Measurements from ENCODE around the gene PFKL. TPM values are rescaled to one million over a fixed set of nuclear protein-coding genes. Genes with fewer than 3 reads are reported as not detected.

Gene PFKL
- total RNA-seq, 1 experiment from 2014 or later, result 90.2 TPM

GRCh38 chr21:44272284-44272858, 27.5 kb upstream of the PFKL start:
- ChIA-PET CTCF (no interaction called here), POLR2A (no interaction called here)

GRCh38 chr21:44273046-44273445, 26.8 kb upstream of the PFKL start:
- H3K27me3 Mint-ChIP-seq (ENCODE audit: insufficient read depth, unreplicated experiment), result peaks cover 34% of the 10 kb centered on the region
- TF ChIP-seq CTCF (IDR thresholded peaks at IDR 0.05; ENCODE audit: unreplicated experiment), result no peak
- no peak overlapping the region for H3K4me3 Mint-ChIP-seq (ENCODE audit: unreplicated experiment)
- POLR2A ChIA-PET, result no interaction called here
- no peaks in the 10 kb centered on the region for H3K9me3 Mint-ChIP-seq (ENCODE audit: unreplicated experiment)
- DNase-seq (ENCODE audit: unreplicated experiment), result no peak
- no peaks in the 10 kb centered on the region for H3K36me3 Mint-ChIP-seq (ENCODE audit: insufficient read depth, unreplicated experiment)
- no peaks in the 10 kb centered on the region for H3K4me1 Mint-ChIP-seq (ENCODE audit: insufficient read depth, unreplicated experiment)
- intact Hi-C loops (cut with micrococcal nuclease), result no loop called here
- H3K27ac Mint-ChIP-seq (ENCODE audit: low read depth, unreplicated experiment), result no peak overlapping the region
- CTCF ChIA-PET, result no interaction called here
- BruUV-seq (replicated peaks), result no TSS peak

More at GRCh38 chr21:44272284-44272858, 27.5 kb upstream of the PFKL start:
- TF ChIP-seq CTCF (IDR thresholded peaks at IDR 0.05; ENCODE audit: unreplicated experiment), result no peak
- no peak overlapping the region for H3K27ac Mint-ChIP-seq (ENCODE audit: low read depth, unreplicated experiment)
- H3K4me1 Mint-ChIP-seq (ENCODE audit: insufficient read depth, unreplicated experiment), result no peaks in the 10 kb centered on the region
- BruUV-seq (replicated peaks), result no TSS peak
- peaks cover 31% of the 10 kb centered on the region for H3K27me3 Mint-ChIP-seq (ENCODE audit: insufficient read depth, unreplicated experiment)
- H3K4me3 Mint-ChIP-seq (ENCODE audit: unreplicated experiment), result no peak overlapping the region
- intact Hi-C loops (cut with micrococcal nuclease), result no loop called here
- H3K9me3 Mint-ChIP-seq (ENCODE audit: unreplicated experiment), result no peaks in the 10 kb centered on the region
- DNase-seq (ENCODE audit: unreplicated experiment), result no peak
- H3K36me3 Mint-ChIP-seq (ENCODE audit: insufficient read depth, unreplicated experiment), result no peaks in the 10 kb centered on the region

GRCh38 chr21:44275041-44275440, 24.8 kb upstream of the PFKL start:
- Mint-ChIP-seq H3K4me1 (ENCODE audit: insufficient read depth, unreplicated experiment) (no peaks in the 10 kb centered on the region), H3K4me3 (ENCODE audit: unreplicated experiment) (no peak overlapping the region), H3K36me3 (ENCODE audit: insufficient read depth, unreplicated experiment) (no peaks in the 10 kb centered on the region), H3K27ac (ENCODE audit: low read depth, unreplicated experiment) (no peak overlapping the region), H3K9me3 (ENCODE audit: unreplicated experiment) (no peaks in the 10 kb centered on the region), H3K27me3 (ENCODE audit: insufficient read depth, unreplicated experiment) (peaks cover 40% of the 10 kb centered on the region)
- ChIA-PET CTCF (no interaction called here), POLR2A (no interaction called here)
- no TSS peak for BruUV-seq (replicated peaks)
- no peak for TF ChIP-seq CTCF (IDR thresholded peaks at IDR 0.05; ENCODE audit: unreplicated experiment)
- DNase-seq (ENCODE audit: unreplicated experiment), result no peak
- intact Hi-C loops (cut with micrococcal nuclease), result no loop called here

GRCh38 chr21:44279354-44280260, 20.2 kb upstream of the PFKL start:
- Mint-ChIP-seq H3K9me3 (ENCODE audit: unreplicated experiment) (no peaks in the 10 kb centered on the region), H3K27me3 (ENCODE audit: insufficient read depth, unreplicated experiment) (peaks cover 23% of the 10 kb centered on the region), H3K27ac (ENCODE audit: low read depth, unreplicated experiment) (no peak overlapping the region), H3K4me3 (ENCODE audit: unreplicated experiment) (no peak overlapping the region), H3K36me3 (ENCODE audit: insufficient read depth, unreplicated experiment) (no peaks in the 10 kb centered on the region), H3K4me1 (ENCODE audit: insufficient read depth, unreplicated experiment) (no peaks in the 10 kb centered on the region)
- POLR2A ChIA-PET, result no interaction called here
- intact Hi-C loops (cut with micrococcal nuclease), result no loop called here
- CTCF ChIA-PET, result no interaction called here
- no TSS peak for BruUV-seq (replicated peaks)
- no peak for DNase-seq (ENCODE audit: unreplicated experiment)
- TF ChIP-seq CTCF (IDR thresholded peaks at IDR 0.05; ENCODE audit: unreplicated experiment), result no peak
